ENCODE data around the gene INPP5D.

- TF ChIP-seq CTCF (IDR thresholded peaks at IDR 0.05) = no peak
- no peak for TF ChIP-seq POLR2AphosphoS5 (IDR thresholded peaks at IDR 0.05; ENCODE audit: insufficient read depth in 1 of 2, low read depth in 1 of 2)
- TF ChIP-seq POLR2A (IDR thresholded peaks at IDR 0.05) = no peak
Observed at GRCh38 chr2:233105156-233105895, 45.2 kb downstream of the INPP5D start.
